Measurements from ENCODE around the gene BCL7C.

BCL7C gene

GRCh38 chr16:30923554-30924075, 29.7 kb upstream of the BCL7C start, which contains the start of gene FBXL19:
TSS of gene FBXL19 (plus strand) at chr16:30923572. CDS start at chr16:30925755, 2,183 bp downstream.
- H3K4me3 ChIP-seq (ENCODE audit: low read length, poor library complexity, severe bottlenecking) = peak within 1 kb of the TSS; percentile 82
- H3K4me2 ChIP-seq (ENCODE audit: low read depth, low read length, poor library complexity, severe bottlenecking) = peak within 1 kb of the TSS; percentile 100
- no peaks in the 10 kb centered on the region for H3K36me3 ChIP-seq (ENCODE audit: insufficient read depth, low read length)
- peaks cover 14% of the 10 kb centered on the region for H4K20me1 ChIP-seq (ENCODE audit: insufficient read depth, low read length, poor library complexity, severe bottlenecking)
- H2AFZ ChIP-seq (ENCODE audit: low read length) = peak within 1 kb of the TSS; percentile 90
- H3K4me1 ChIP-seq (ENCODE audit: insufficient read depth, low read length, poor library complexity, severe bottlenecking) = peaks cover 29% of the 10 kb centered on the region
- H3K79me2 ChIP-seq (ENCODE audit: insufficient read depth, low read length) = peaks cover 40% of the 10 kb centered on the region
- H3K9me3 ChIP-seq (ENCODE audit: insufficient read depth, low read depth, low read length) = no peaks in the 10 kb centered on the region
- H3K9ac ChIP-seq (ENCODE audit: low read depth, low read length, poor library complexity, severe bottlenecking) = peak within 1 kb of the TSS; percentile 83
- H3K9me2 ChIP-seq (replicated peaks; ENCODE audit: low read depth, low read length) = no peaks in the 10 kb centered on the region
- no peaks in the 10 kb centered on the region for H3F3A ChIP-seq (ENCODE audit: low read depth)
- no peak for TF ChIP-seq CTCF (conservative IDR thresholded peaks at IDR 0.05; ENCODE audit: low read length)
- no peak for TF ChIP-seq EZH2phosphoT487 (IDR thresholded peaks at IDR 0.05; ENCODE audit: borderline replicate concordance)
- H3K27me3 ChIP-seq (ENCODE audit: insufficient read depth, low read length, poor library complexity, severe bottlenecking) = no peaks in the 10 kb centered on the region

GRCh38 chr16:30922960-30923535, 29.2 kb upstream of the BCL7C start:
- no peak for TF ChIP-seq EZH2phosphoT487 (IDR thresholded peaks at IDR 0.05; ENCODE audit: borderline replicate concordance)
- no peak for TF ChIP-seq CTCF (conservative IDR thresholded peaks at IDR 0.05; ENCODE audit: low read length)
- H3K4me3 ChIP-seq (ENCODE audit: low read length, poor library complexity, severe bottlenecking) = peak overlapping the region; percentile 82
- H3K36me3 ChIP-seq (ENCODE audit: insufficient read depth, low read length) = no peaks in the 10 kb centered on the region
- H2AFZ ChIP-seq (ENCODE audit: low read length) = peak overlapping the region; percentile 90
- H3K79me2 ChIP-seq (ENCODE audit: insufficient read depth, low read length) = peaks cover 40% of the 10 kb centered on the region
- peak overlapping the region; percentile 83 for H3K9ac ChIP-seq (ENCODE audit: low read depth, low read length, poor library complexity, severe bottlenecking)
- peak overlapping the region; percentile 100 for H3K4me2 ChIP-seq (ENCODE audit: low read depth, low read length, poor library complexity, severe bottlenecking)
- H3K27me3 ChIP-seq (ENCODE audit: insufficient read depth, low read length, poor library complexity, severe bottlenecking) = no peaks in the 10 kb centered on the region
- no peaks in the 10 kb centered on the region for H3K9me2 ChIP-seq (replicated peaks; ENCODE audit: low read depth, low read length)
- H3F3A ChIP-seq (ENCODE audit: low read depth) = no peaks in the 10 kb centered on the region
- peaks cover 14% of the 10 kb centered on the region for H4K20me1 ChIP-seq (ENCODE audit: insufficient read depth, low read length, poor library complexity, severe bottlenecking)
- H3K9me3 ChIP-seq (ENCODE audit: insufficient read depth, low read depth, low read length) = no peaks in the 10 kb centered on the region
- H3K4me1 ChIP-seq (ENCODE audit: insufficient read depth, low read length, poor library complexity, severe bottlenecking) = peaks cover 29% of the 10 kb centered on the region

- H3K27me3 ChIP-seq (ENCODE audit: insufficient read depth, low read length, poor library complexity, severe bottlenecking) = peaks cover 3% of the 10 kb centered on the region
- peaks cover 40% of the 10 kb centered on the region for H3K79me2 ChIP-seq (ENCODE audit: insufficient read depth, low read length)
- no peaks in the 10 kb centered on the region for H3K9me3 ChIP-seq (ENCODE audit: insufficient read depth, low read depth, low read length)
- H3K9me2 ChIP-seq (replicated peaks; ENCODE audit: low read depth, low read length) = no peaks in the 10 kb centered on the region
- H3K36me3 ChIP-seq (ENCODE audit: insufficient read depth, low read length) = no peaks in the 10 kb centered on the region
- TF ChIP-seq CTCF (conservative IDR thresholded peaks at IDR 0.05; ENCODE audit: low read length) = no peak
- no peak for TF ChIP-seq EZH2phosphoT487 (IDR thresholded peaks at IDR 0.05; ENCODE audit: borderline replicate concordance)
- peak overlapping the region; percentile 90 for H2AFZ ChIP-seq (ENCODE audit: low read length)
- H3K9ac ChIP-seq (ENCODE audit: low read depth, low read length, poor library complexity, severe bottlenecking) = peak overlapping the region; percentile 83
- H3K4me2 ChIP-seq (ENCODE audit: low read depth, low read length, poor library complexity, severe bottlenecking) = peak overlapping the region; percentile 82
- H3K4me3 ChIP-seq (ENCODE audit: low read length, poor library complexity, severe bottlenecking) = peak overlapping the region; percentile 82
- H4K20me1 ChIP-seq (ENCODE audit: insufficient read depth, low read length, poor library complexity, severe bottlenecking) = peaks cover 14% of the 10 kb centered on the region
- no peaks in the 10 kb centered on the region for H3F3A ChIP-seq (ENCODE audit: low read depth)
- H3K4me1 ChIP-seq (ENCODE audit: insufficient read depth, low read length, poor library complexity, severe bottlenecking) = peaks cover 28% of the 10 kb centered on the region
Measured at GRCh38 chr16:30922420-30922959, 28.6 kb upstream of the BCL7C start.

Data from Loucy (cell line).